Hypothalamus (tissue), 51 donors: ENCODE data around the gene POMP.
"Not testable (repeated sequence)": the region's sequence is repeated elsewhere in the genome, so short reads cannot be mapped to it uniquely, and the experiment has no call there.

Experiments used
- DNase-seq, 51 donors: peaks; one replicate each; lab custom pipeline; 2025; lab: John Stamatoyannopoulos, UW

Gene POMP

GRCh38 chr13:28636677-28637317 is 22.1 kb upstream of the POMP start:
- DNase-seq, result peak in 23 of 51 donors; percentile 3 to 49 (median 23)

GRCh38 chr13:28637714-28638355 is 21.1 kb upstream of the POMP start:
- no peak for DNase-seq

- no peak for DNase-seq
Observed at GRCh38 chr13:28638756-28639155, 20.2 kb upstream of the POMP start.

- no peak for DNase-seq
Observed at GRCh38 chr13:28640861-28641599, 17.9 kb upstream of the POMP start.

- no peak for DNase-seq
Observed at GRCh38 chr13:28641600-28641926, 17.4 kb upstream of the POMP start.

- no peak for DNase-seq
Observed at GRCh38 chr13:28650284-28650683, 8.6 kb upstream of the POMP start.

- DNase-seq, result peak in 1 of 51 donors; percentile 1
Observed at GRCh38 chr13:28651810-28652401, 7.0 kb upstream of the POMP start.

GRCh38 chr13:28653111-28653510 is 5.8 kb upstream of the POMP start:
- DNase-seq, result no peak

- no peak for DNase-seq
Observed at GRCh38 chr13:28654276-28654675, 4.7 kb upstream of the POMP start.

- DNase-seq, result no peak
Observed at GRCh38 chr13:28655561-28655960, 3.4 kb upstream of the POMP start.

DNA sequence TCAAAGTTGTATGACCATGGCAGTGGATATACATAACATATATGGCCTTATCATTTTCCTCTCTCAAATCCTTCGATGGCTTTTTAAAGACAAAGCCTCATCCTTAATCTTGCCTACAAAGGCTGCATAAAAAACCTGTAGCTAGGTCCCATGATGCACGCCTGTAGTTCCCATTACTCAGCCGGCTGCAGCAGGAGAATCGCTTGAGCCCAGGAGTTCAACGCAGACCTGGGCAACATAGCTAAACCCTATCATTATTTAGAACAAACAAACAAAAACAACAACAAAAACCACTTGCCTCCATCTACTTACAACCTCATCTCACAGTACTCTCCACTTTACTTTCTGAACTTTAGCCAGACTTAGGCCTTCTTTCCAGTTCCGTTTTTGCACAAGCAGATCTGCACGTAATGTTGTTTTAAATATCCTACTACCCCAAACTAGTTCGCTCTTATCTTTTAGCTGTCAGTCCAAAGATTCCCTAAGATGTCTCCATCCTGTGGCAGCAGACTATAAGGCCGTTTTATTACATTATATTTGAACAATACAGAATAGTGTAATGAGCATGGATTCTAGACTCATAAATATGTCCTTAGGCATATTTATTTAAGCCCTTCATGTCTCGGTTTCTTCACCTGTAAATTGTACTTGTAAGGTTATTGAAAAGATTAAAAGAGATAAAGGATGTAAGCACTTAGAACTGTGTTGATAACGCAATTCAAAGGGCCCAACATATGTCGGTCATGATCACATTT is 969 bp upstream of the POMP start:
- DNase-seq, result peak in 1 of 51 donors; percentile 48

DNA sequence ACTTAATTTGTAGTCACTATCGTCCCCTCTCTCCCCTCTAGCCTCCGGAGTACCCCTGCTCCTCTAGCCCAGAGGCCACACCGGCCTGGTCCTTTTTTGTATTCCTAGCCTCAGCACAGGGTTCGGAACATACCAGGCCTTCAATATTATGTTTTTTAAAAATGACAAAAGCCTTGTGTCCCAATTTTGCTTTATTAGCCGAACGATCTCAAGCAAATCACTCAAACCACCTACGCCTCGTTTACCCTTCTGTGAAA is 463 bp upstream of the POMP start:
- DNase-seq, result peak in 1 of 51 donors; percentile 3

DNA sequence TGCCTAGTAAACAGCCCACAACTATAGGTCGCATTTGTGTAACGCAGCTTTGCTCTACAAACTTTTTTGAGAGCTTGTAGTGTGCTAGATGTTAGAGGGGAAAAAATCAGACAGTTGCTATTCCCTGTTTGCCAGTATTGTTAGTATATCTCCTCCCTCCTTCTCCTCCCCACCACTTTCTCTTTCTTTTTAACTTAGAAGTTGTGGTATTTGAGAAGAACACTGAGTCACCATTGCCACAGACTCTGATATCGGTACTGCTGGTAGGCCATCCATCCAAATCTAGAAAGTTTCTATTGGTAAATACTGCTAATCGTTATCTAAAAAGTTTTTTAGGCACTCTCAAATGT is 666 bp downstream of the POMP start:
- DNase-seq, result no peak

DNA sequence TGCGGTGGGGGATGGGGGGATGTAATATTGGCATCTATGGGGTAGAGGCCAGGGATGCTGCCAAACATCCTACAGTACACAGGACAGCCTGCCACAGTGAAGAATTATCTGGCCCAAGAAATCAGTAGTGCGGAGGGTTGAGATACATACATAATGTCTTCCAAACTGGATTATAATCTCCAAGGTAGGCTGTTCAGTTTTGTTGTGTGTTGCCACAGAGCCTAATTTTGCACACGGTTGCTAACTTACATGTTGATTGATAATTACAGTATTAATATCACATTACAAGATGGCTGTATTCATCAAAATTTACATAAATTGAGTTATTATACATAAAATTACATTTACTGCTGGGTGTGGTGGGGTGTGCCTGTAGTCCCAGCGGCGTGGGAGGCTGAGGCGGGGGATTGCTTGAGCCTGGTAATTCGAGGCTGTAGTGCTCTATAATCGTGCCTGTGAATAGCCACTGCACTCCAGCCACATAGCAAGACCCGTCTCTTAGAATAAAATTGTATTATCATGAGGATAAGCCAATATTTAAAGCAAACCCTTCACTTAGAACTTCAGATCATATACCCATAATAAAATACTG is 8.1 kb downstream of the POMP start:
- no peak for DNase-seq

- no peak for DNase-seq
Observed at GRCh38 chr13:28671126-28671792, 12.3 kb downstream of the POMP start.

DNA sequence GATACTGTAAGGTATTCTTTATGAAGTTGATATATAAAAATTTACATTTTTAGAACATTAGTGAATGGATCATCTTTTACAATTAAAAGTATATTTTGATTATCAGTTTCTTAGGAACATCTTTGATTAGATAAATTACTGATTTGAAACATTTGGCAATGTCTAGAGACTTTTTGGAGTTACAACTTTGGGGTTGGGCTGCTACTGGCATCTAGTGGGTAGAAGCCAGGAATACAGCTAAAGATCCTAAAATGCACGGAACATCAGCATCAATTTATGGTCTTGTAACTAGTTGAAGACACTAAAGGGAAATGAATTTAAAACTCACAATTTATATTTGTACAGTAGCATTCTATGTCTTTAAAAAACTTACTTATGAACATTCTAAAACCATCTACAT is 19.9 kb downstream of the POMP start:
- DNase-seq, result no peak

DNA sequence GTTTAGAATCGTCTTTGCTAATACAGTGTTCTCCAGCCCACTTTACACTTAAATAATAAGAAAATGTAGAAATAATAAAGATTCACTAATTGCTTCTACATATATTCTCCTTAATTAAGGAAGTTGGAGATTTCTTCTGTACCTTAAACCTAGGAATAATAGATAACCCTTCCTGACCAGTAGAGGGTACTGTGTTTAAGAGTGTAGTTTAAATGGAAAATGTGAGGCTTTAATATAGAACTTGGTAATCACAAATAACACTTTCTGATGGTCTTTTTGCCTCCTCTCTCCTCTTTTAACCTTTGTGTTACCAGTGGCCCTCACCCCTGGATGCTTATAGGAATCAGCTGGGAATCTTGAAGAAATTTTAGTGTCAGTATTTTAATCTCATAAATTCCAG is 20.7 kb downstream of the POMP start:
- no peak for DNase-seq

- DNase-seq, result no peak
Observed at GRCh38 chr13:28680541-28680940, 21.6 kb downstream of the POMP start.

DNA sequence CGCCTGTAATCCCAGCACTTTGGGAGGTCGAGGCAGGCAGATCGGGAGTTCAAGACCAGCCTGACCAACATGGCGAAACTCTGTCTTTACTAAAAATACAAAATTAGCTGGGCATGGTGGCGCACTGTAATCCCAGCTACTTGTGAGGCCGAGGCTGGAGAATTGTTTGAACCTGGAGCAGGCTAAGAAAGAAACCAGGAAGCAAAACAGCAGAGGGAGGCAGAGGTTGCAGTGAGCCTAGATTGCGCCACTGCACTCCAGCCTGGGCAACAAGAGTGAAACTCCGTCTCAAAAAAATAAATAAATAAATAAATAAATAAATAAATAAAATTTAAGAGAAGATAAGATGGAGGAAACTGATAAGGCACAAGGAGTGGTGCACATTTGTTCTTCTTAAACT is 24.2 kb downstream of the POMP start:
- DNase-seq, result not testable (repeated sequence)

DNA sequence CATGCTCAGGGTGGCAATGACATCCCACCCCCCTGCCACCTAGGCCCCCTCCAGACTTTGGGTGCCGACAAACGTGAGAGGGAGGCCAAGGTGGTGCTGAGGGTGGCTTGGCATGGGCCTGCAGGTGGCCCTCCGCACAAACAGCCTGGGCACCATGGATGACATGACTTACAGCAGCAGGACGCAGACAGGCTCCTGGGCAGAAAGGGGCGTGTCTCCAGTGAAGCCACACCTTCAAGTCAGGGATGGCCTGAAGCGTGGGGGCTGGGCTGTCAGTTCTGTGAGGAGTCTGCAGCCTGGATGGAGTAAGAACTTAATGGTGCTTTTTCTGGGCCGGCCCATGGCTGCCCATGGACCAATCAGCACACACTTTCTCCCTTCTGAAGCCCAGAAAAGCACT is 25.3 kb downstream of the POMP start:
- no peak for DNase-seq
